Stimulated activated memory B cell treated with anti-CD40 and anti-IgM and Interleukin-4, amounts not matched to agents 10 μg/mL and 1 μg/mL and 100 μg/mL, for 72 hours (primary cell): ENCODE measurements around the gene IL7R.
A peak's percentile ranks its signal among the peaks of the same experiment; 100 is the strongest.
"Not testable (repeated sequence)": the region's sequence is repeated elsewhere in the genome, so short reads cannot be mapped to it uniquely, and the experiment has no call there.

Experiments used
- ATAC-seq: fragments of 150-1000 bp; cut with Tn5 transposase; 2 replicates; pipeline ENCODE4 v1.10.0; 2021
- H3K27ac Mint-ChIP-seq: one replicate; pipeline ENCODE4 v1.8.0; 2022; ENCODE audit warnings: mild to moderate bottlenecking, mixed read lengths
- H3K27me3 Mint-ChIP-seq: one replicate; pipeline ENCODE4 v1.8.0; 2022; ENCODE audit warnings: mixed read lengths
- H3K36me3 Mint-ChIP-seq: one replicate; pipeline ENCODE4 v1.8.0; 2022; ENCODE audit warnings: mixed read lengths
- H3K4me1 Mint-ChIP-seq: one replicate; pipeline ENCODE4 v1.8.0; 2022; ENCODE audit warnings: mixed read lengths
- H3K4me3 Mint-ChIP-seq: one replicate; pipeline ENCODE4 v1.8.0; 2022; ENCODE audit warnings: mild to moderate bottlenecking, moderate library complexity, mixed read lengths
- H3K9me3 Mint-ChIP-seq: one replicate; pipeline ENCODE4 v1.8.0; 2022; ENCODE audit warnings: mixed read lengths

IL7R gene

DNA sequence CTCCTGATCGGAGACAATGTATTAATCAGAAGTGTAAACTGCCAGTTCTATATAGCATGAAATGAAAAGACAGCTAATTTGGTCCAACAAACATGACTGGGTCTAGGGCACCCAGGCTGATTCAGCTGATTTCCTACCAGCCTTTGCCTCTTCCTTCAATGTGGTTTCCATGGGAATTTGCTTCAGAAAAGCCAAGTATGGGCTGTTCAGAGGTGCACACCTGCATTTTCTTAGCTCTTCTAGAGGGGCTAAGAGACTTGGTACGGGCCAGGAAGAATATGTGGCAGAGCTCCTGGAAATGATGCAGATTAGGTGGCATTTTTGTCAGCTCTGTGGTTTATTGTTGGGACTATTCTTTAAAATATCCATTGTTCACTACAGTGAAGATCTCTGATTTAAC is 22.4 kb downstream of the IL7R start:
- peaks cover 6% of the 10 kb centered on the region for H3K9me3 Mint-ChIP-seq
- no peaks in the 10 kb centered on the region for H3K36me3 Mint-ChIP-seq
- ATAC-seq = no peak
- H3K4me1 Mint-ChIP-seq = peaks cover 11% of the 10 kb centered on the region
- H3K4me3 Mint-ChIP-seq = no peak overlapping the region
- H3K27ac Mint-ChIP-seq = no peak overlapping the region
- no peaks in the 10 kb centered on the region for H3K27me3 Mint-ChIP-seq

DNA sequence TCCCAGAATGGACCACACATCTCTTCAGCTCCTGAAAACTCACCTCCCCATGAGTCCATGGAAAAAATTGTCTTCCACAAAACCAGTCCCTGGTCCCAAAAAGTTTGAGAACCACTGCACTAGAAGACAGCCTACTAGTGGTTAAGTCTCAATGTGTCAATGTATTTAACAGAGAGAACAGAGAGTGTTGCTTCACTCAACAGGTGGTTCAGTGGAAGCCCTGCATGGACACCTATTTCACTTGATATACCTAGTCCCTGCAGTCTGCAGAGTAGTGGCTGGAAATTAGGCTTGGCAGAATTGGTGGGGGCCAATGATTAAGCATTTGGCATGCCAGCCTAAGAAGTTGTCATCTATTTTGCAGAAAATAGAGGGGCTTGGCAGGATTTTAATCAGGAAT is 23.0 kb downstream of the IL7R start:
- no peaks in the 10 kb centered on the region for H3K36me3 Mint-ChIP-seq
- no peak overlapping the region for H3K27ac Mint-ChIP-seq
- H3K27me3 Mint-ChIP-seq = no peaks in the 10 kb centered on the region
- no peak for ATAC-seq
- H3K4me3 Mint-ChIP-seq = no peak overlapping the region
- peaks cover 6% of the 10 kb centered on the region for H3K9me3 Mint-ChIP-seq
- peaks cover 11% of the 10 kb centered on the region for H3K4me1 Mint-ChIP-seq

DNA sequence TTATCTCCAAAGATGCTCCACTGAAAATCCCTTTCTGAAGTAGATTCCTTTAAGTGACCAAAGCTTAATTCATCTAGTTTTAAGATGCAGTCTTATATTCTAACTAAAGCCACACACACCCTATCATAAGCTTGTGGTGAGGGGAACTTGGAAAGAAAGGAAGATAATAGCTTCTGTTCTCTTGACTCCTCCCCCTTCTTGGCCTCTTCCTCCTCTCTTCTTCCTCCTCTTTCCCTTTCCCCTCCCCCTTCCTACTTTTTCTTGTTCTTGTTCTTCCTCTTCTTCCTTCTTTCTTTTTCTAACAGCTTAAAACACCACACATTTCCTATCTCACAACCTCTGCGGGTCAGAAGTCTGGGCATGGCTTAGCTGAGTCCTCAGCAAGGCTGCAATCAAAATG is 23.5 kb downstream of the IL7R start:
- Mint-ChIP-seq H3K36me3 (no peaks in the 10 kb centered on the region), H3K27ac (no peak overlapping the region), H3K4me3 (no peak overlapping the region), H3K27me3 (no peaks in the 10 kb centered on the region), H3K4me1 (peaks cover 11% of the 10 kb centered on the region), H3K9me3 (peaks cover 6% of the 10 kb centered on the region)
- no peak for ATAC-seq

GRCh38 chr5:35881758-35882157 is 25.1 kb downstream of the IL7R start:
- Mint-ChIP-seq H3K27me3 (no peaks in the 10 kb centered on the region), H3K4me1 (peaks cover 6% of the 10 kb centered on the region), H3K36me3 (no peaks in the 10 kb centered on the region), H3K9me3 (peaks cover 3% of the 10 kb centered on the region), H3K27ac (no peak overlapping the region), H3K4me3 (no peak overlapping the region)
- no peak for ATAC-seq

DNA sequence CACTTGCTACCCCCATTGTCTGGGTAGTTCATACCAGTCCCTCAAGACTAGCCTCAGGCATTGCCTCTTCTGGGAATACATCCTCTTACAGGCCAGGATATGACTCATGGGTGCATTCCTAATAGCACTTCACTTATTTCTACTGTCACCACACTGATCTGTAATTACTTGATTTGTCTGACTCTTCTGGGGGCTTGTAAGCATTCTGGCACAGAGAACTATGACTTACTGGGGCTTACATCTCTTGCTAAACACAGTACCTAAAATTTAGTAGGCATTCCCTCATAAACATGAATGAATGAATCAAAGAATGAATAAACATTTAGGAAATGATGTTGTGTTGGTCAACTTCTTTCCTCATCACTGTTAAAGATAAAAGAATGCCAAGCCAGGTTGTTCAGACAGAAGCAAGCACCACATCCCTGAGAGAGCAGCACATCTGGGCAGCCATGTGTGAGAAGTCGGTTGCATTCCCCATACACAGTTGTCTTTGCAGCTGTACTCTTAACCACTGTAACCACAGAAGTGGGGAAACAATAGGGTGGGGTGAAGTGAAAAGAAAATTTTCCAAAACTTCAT is 27.6 kb downstream of the IL7R start:
- ATAC-seq = peak; percentile 34
- Mint-ChIP-seq H3K4me3 (no peak overlapping the region), H3K27ac (no peak overlapping the region), H3K27me3 (no peaks in the 10 kb centered on the region), H3K9me3 (peaks cover 3% of the 10 kb centered on the region), H3K36me3 (no peaks in the 10 kb centered on the region), H3K4me1 (no peaks in the 10 kb centered on the region)

- ATAC-seq = no peak
- H3K36me3 Mint-ChIP-seq = no peaks in the 10 kb centered on the region
- no peak overlapping the region for H3K27ac Mint-ChIP-seq
- no peaks in the 10 kb centered on the region for H3K4me1 Mint-ChIP-seq
- peaks cover 3% of the 10 kb centered on the region for H3K9me3 Mint-ChIP-seq
- H3K4me3 Mint-ChIP-seq = no peak overlapping the region
- H3K27me3 Mint-ChIP-seq = no peaks in the 10 kb centered on the region
Observed at GRCh38 chr5:35884773-35885172, 28.1 kb downstream of the IL7R start.

DNA sequence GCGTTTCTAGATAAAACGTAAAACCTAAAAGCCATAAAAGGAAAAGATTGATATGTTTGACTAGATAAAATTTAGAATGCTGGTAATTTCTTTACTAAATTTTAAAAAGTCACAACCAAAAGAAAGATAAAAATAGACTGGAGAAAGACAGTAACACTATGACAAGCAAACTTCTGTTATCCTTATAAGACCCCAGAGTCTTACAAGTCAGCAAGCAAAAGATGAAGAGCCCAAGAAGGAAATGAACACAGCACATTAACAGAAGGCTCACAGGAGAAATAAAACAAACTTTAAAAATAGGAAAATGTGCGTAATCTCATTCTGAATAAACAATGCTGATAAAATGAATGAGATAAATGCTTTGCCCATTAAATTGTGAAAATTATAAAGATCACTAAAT is 29.7 kb downstream of the IL7R start:
- Mint-ChIP-seq H3K9me3 (no peaks in the 10 kb centered on the region), H3K4me3 (no peak overlapping the region), H3K27ac (no peak overlapping the region), H3K4me1 (no peaks in the 10 kb centered on the region), H3K36me3 (no peaks in the 10 kb centered on the region), H3K27me3 (no peaks in the 10 kb centered on the region)
- ATAC-seq = no peak

DNA sequence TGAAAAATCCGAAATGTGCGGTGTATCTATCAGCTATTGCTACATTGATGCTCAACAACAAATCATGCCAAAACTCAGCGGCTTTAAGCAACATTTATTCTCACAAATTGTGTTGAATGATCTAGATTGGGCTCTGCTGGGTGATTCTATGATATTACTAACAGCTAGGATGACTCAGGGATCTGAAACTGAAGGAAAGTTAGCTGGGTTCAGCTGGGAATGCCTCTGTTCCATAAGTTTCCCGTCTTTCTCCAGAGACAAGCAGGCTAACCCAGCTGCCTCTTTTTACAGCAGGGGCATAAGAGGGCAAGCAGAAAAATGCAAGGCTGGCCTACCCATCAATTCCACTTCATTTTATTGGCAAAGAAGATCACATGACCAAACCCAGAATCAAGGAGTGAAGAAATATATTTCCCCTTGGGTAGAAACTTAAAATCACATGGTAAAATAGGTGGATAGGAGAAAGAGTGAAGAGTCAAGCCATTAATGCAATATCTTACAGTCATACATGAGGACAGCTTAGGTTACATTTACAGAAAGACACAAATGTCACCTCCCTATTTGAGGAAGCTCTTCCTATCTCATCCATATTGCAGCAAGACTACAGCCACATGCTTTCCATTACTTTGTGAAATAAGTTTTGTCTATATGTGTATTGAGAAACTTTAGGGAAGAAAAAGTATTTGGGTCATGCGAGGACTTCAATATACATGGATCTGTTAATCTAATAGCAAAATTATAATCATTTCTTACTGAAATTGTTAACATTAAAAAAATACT is 30.8 kb downstream of the IL7R start:
- Mint-ChIP-seq H3K4me3 (no peak overlapping the region), H3K27ac (no peak overlapping the region), H3K9me3 (no peaks in the 10 kb centered on the region), H3K27me3 (no peaks in the 10 kb centered on the region), H3K36me3 (no peaks in the 10 kb centered on the region), H3K4me1 (no peaks in the 10 kb centered on the region)
- no peak for ATAC-seq

DNA sequence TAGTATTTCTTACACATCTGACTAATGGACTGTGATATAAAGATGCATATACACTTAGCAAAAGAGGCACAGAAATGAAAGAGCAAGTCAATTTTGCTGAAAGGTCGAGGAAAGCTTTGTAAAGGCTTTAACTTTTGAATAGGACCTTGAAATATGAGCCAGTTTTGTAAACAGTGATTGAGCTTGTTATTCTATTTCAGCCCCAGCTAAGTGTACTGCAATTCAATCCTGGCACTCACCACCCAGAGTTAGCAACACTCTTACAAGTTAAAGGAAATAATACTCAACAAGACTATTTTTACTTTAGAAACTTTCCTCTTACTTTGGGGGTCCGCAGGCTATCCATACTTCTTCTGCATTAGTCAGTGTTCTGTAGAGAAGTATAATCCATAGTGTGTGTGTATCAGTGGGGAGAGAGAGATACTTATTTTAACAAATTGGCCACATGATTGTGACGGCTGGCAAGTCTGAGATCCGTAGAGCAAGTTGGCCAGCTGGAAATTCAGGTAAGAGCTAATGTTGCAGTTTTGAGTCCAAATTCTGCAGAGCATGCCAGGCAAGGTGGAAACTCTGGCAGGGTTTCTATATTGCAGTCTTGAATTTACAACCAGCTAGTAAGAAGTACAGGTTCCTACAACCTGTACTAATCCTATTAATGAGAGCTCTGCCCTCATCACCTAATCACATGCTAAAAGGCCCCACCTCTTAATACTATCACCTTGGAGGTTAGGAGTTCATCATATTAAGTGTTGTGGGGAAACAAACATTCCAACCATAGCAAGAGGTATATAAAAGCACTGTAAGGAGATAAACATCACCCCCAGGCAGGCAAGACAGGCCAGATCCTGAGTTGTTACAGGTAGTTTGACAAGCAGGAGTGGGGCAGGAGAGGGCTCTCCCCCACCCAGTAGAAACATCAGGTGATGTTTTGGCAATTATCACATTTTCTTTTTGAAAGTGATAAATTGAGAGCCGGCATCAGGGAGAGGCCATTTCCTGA is 33.6 kb downstream of the IL7R start:
- Mint-ChIP-seq H3K4me1 (no peaks in the 10 kb centered on the region), H3K27me3 (no peaks in the 10 kb centered on the region)

GRCh38 chr5:35892799-35893198 is 36.1 kb downstream of the IL7R start:
- H3K9me3 Mint-ChIP-seq, H3K27ac Mint-ChIP-seq, ATAC-seq, H3K4me1 Mint-ChIP-seq, H3K4me3 Mint-ChIP-seq, H3K36me3 Mint-ChIP-seq, H3K27me3 Mint-ChIP-seq: not testable (repeated sequence)

More for the DNA sequence above, 33.6 kb downstream of the IL7R start:
- ATAC-seq = no peak
- no peak overlapping the region for H3K27ac Mint-ChIP-seq
- no peaks in the 10 kb centered on the region for H3K9me3 Mint-ChIP-seq
- H3K36me3 Mint-ChIP-seq = no peaks in the 10 kb centered on the region
- no peak overlapping the region for H3K4me3 Mint-ChIP-seq

GRCh38 chr5:35894131-35894530 is 37.4 kb downstream of the IL7R start:
- Mint-ChIP-seq H3K36me3 (no peaks in the 10 kb centered on the region), H3K27ac (no peak overlapping the region), H3K4me1 (no peaks in the 10 kb centered on the region), H3K4me3 (no peak overlapping the region), H3K27me3 (no peaks in the 10 kb centered on the region), H3K9me3 (no peaks in the 10 kb centered on the region)
- ATAC-seq = no peak

GRCh38 chr5:35898952-35899660 is 42.4 kb downstream of the IL7R start:
- ATAC-seq = no peak
- no peaks in the 10 kb centered on the region for H3K36me3 Mint-ChIP-seq
- no peak overlapping the region for H3K4me3 Mint-ChIP-seq
- H3K27ac Mint-ChIP-seq = no peak overlapping the region
- H3K9me3 Mint-ChIP-seq = no peaks in the 10 kb centered on the region
- no peaks in the 10 kb centered on the region for H3K4me1 Mint-ChIP-seq
- H3K27me3 Mint-ChIP-seq = no peaks in the 10 kb centered on the region

DNA sequence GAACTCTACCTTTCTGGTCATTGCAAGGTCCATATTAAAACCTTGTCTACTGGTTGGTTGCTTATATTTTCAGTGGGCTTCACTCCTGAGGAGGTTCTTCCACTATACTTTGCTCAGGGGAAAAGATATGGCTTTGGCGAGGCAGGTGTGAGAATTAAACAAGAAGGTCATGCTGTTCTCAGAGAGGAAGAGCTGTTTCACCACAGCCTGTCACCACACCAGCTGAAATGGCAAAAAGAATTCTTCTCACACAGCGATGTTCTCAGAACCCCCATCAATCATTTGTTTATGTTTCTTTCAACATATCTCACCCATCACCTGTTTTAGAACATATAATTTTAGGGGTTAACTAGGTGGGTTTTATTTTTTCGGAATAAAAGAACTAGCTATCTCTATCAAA is 43.1 kb downstream of the IL7R start:
- no peak overlapping the region for H3K27ac Mint-ChIP-seq

GRCh38 chr5:35900972-35901695 is 44.4 kb downstream of the IL7R start:
- H3K27me3 Mint-ChIP-seq = peaks cover 9% of the 10 kb centered on the region
- H3K4me3 Mint-ChIP-seq = no peak overlapping the region
- no peaks in the 10 kb centered on the region for H3K36me3 Mint-ChIP-seq
- H3K9me3 Mint-ChIP-seq = no peaks in the 10 kb centered on the region
- no peak for ATAC-seq
- H3K4me1 Mint-ChIP-seq = no peaks in the 10 kb centered on the region
- no peak overlapping the region for H3K27ac Mint-ChIP-seq

More for the DNA sequence above, 43.1 kb downstream of the IL7R start:
- ATAC-seq = no peak
- H3K36me3 Mint-ChIP-seq = no peaks in the 10 kb centered on the region
- no peaks in the 10 kb centered on the region for H3K9me3 Mint-ChIP-seq
- H3K4me1 Mint-ChIP-seq = no peaks in the 10 kb centered on the region
- no peak overlapping the region for H3K4me3 Mint-ChIP-seq
- peaks cover 2% of the 10 kb centered on the region for H3K27me3 Mint-ChIP-seq
